Activated CD8-positive, alpha-beta memory T cell treated with anti-CD3 and anti-CD28 coated beads for 48 hours (primary cell): Measurements from ENCODE around the gene POLD4.
"Not testable (repeated sequence)": the region's sequence is repeated elsewhere in the genome, so short reads cannot be mapped to it uniquely, and the experiment has no call there.

Experiments
- DNase-seq, 3 experiments: peaks; one replicate each; pipeline ENCODE4 v3.0.0-alpha.2; 2020; ENCODE audit warnings: low read depth in 2 of 3, low spot score in 2 of 3

The POLD4 gene

GRCh38 chr11:67354075-67355022, 1.0 kb upstream of the POLD4 start:
- DNase-seq: no peak

GRCh38 chr11:67352546-67353316, 615 bp downstream of the POLD4 start:
- DNase-seq: no peak

GRCh38 chr11:67351275-67352005, 1.9 kb downstream of the POLD4 start:
- DNase-seq: no peak

GRCh38 chr11:67349928-67350465, 3.3 kb downstream of the POLD4 start:
- no peak for DNase-seq

- no peak for DNase-seq
Observed at GRCh38 chr11:67349457-67349856, 3.9 kb downstream of the POLD4 start.

GRCh38 chr11:67349036-67349435, 4.3 kb downstream of the POLD4 start:
- DNase-seq: no peak

GRCh38 chr11:67347964-67348749, 5.2 kb downstream of the POLD4 start:
- no peak for DNase-seq

- DNase-seq: no peak
Observed at GRCh38 chr11:67345920-67346819, 7.2 kb downstream of the POLD4 start.

GRCh38 chr11:67345247-67345919, 8.0 kb downstream of the POLD4 start:
- no peak for DNase-seq

GRCh38 chr11:67344264-67344663, 9.1 kb downstream of the POLD4 start:
- DNase-seq: no peak

GRCh38 chr11:67337257-67337656, 16.1 kb downstream of the POLD4 start:
- DNase-seq: no peak

- no peak for DNase-seq
Observed at GRCh38 chr11:67332081-67332691, 21.2 kb downstream of the POLD4 start.

- DNase-seq: no peak
Observed at GRCh38 chr11:67323526-67323925, 29.8 kb downstream of the POLD4 start.

- no peak for DNase-seq
Observed at GRCh38 chr11:67322049-67322448, 31.3 kb downstream of the POLD4 start.

GRCh38 chr11:67321313-67321871, 32.0 kb downstream of the POLD4 start:
- DNase-seq: no peak

- DNase-seq: no peak
Observed at GRCh38 chr11:67320691-67321090, 32.7 kb downstream of the POLD4 start.

- no peak for DNase-seq
Observed at GRCh38 chr11:67320011-67320410, 33.3 kb downstream of the POLD4 start.

GRCh38 chr11:67318876-67319275, 34.5 kb downstream of the POLD4 start:
- not testable (repeated sequence) for DNase-seq
